NOMO-1 treated with dmso at 0.1 percent for 144 hours (cell line): ENCODE results near the gene ADK.
A peak's percentile ranks its signal among the peaks of the same experiment; 100 is the strongest.

Experiments used
- DNase-seq: peaks from one replicate; lab custom pipeline; 2025; ENCODE audit not compliant: unreplicated experiment; lab: John Stamatoyannopoulos, UW

The ADK gene

DNA sequence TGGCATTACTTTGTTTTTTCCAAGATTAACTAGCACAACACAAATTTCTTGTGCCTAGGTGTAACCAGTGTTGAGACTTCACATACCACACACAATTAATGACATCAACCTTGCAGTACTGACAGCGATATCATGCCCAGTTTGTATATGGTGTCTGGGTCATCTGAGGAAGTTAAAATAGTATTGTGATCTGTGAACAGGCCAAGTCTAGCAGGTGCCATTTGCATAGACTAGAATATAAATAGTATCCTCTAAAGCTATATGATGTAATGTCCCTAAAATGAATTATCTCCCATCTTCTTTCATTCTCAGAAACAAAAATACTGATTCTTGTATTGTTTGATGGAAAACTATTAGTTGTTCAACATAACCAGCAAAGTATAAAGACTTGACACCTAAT is 499.6 kb downstream of the ADK start:
- no peak for DNase-seq

DNA sequence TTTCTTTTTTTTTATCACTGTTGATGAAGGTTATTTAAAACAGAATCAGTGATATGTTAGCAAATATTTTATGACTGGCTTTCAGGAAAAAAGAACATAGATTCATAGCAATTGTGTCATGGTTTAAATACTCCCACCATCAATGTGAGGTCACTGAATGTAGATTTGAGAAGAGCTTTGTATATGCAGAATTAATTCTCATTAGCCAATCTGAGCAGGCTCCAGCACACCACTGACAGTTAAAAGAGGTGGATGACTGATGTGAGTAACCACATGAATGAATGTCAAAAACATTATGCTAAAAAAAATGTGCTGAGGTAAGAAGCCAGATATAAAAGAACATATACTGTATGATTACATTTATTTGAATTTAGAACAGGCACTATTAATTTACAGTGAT is 500.5 kb downstream of the ADK start:
- DNase-seq, result no peak

GRCh38 chr10:74652664-74653063 is 501.6 kb downstream of the ADK start:
- DNase-seq, result no peak

- DNase-seq, result no peak
Measured at GRCh38 chr10:74658511-74658910, 507.5 kb downstream of the ADK start.

DNA sequence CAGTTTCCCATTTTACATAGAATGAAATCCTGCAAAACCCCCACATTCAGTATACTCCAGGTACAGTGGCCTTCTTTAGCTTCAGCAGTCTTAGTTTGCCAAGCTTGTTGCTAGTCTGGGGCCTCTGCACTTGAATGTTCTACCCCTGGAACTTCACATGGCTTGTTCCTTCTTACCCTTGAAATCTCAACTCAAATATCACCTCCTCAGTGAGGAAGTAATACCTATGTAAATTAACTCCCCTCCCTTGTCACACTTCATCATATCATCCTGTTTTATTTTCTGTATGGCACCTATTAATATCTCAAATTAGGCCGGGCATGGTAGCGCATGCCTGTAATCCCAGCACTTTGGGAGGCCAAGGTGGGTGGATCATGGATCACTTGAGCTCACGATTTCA is 511.6 kb downstream of the ADK start:
- DNase-seq, result no peak

- no peak for DNase-seq
Measured at GRCh38 chr10:74669210-74669609, 518.2 kb downstream of the ADK start.

DNA sequence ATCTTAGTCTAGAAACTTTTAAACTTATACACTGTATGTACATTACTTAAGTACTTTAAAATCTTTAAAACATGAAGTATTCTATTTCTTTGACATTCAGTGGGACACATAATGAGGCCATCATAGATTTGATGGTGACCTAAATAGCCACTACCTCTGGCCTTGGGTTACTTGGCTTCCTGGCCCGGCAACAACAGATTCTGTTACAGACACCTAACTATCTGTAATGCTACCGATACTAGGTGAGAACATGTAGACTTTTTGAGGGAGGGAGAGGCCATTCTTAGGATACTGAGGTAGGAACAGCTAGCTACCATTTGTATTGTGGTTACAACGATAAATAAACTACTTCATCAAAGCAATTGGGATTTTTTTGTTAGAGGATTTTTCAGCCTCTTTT is 520.7 kb downstream of the ADK start:
- no peak for DNase-seq

DNA sequence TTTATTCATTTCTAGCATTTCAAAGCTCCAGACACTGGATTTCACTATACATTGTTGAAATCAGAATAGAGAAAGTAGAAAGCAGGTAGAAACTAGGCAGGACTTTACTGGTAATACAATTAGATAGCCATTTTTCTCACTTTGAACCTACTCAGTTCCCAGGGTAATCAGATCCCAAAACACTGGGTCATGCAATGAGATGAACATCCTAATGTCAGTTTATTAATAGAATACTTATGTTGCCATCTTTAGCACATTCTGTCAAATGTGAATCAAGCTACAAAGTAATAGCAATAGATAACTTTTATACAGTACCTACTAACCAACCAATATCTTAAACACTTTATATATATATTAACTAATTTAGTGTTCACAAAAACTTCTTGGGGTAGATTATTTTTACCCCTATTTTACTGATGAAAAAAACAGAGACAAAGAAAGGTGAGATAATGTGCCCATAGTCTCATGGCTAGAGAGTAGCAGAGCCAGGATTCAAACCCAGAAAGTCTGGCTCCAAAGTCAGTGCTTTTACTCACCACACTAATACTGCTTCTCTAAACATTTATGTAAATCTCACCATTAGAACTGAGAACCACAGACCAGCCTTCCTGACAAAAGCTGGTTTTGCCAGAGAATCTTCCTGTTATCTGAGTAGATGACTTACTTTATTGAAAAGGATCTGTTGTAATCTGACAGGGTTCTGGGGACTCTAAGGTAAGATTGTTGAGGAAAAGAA is 521.6 kb downstream of the ADK start:
- no peak for DNase-seq

- DNase-seq, result no peak
Measured at GRCh38 chr10:74674927-74675326, 523.9 kb downstream of the ADK start.

GRCh38 chr10:74675484-74675883 is 524.5 kb downstream of the ADK start:
- no peak for DNase-seq

GRCh38 chr10:74677951-74678350 is 526.9 kb downstream of the ADK start:
- DNase-seq, result no peak

- no peak for DNase-seq
Measured at GRCh38 chr10:74681917-74682627, 531.1 kb downstream of the ADK start.

DNA sequence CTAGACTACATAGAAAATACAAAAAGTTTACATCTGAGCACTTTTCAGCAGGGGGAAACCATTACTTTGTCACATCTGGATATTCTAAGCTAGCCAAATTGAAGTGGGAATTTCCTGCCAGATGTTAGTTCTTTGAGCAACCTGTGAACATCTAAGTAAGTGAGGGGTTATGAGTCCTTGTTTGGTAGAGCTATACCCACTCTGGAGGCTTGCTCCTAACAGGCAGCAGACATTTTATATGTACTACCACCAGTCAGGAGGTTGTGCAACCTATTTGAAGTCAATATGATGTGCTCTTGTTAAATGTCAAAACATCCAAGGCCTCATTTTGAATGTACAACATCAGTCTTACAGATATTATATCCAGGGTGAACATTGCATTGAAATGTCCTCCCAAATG is 532.0 kb downstream of the ADK start:
- DNase-seq, result no peak

GRCh38 chr10:74683621-74684364 is 532.8 kb downstream of the ADK start:
- peak; percentile 25 for DNase-seq

DNA sequence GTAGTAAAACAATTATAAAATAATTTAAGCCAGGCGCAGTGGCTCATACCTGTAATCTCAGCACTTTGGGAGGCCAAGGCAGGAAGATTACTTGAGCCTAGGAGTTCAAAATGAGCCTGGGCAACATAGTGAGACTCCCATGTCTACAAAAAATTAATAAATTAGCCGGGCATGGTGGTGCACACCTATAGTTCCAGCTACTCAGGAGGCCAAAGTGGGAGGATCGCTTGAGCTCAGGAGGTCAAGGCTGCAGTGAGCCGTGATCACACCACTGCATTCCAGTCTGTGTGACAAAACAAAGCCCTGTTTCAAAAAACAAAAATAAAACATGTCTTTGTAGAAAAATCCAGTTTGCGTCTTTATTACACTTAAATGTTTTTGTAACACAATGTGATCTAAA is 533.4 kb downstream of the ADK start:
- no peak for DNase-seq

DNA sequence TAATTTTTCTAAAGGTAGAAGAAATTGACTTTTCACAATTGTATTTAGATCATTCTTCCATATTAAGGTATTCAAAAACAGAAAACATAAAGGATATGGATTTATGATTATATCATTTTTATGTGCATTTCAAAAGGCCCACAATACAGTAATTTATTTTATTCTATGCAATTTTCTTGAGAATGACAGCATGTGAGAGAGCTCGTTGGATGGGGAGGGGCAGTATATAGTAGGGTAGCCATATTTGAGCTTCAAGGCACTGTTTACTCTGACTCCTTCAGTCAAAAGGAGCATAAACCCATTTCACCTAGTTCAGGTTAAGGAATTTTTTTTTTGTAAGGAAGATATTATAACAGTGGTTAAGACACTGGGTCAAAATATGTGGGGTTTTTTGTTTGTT is 534.5 kb downstream of the ADK start:
- no peak for DNase-seq

DNA sequence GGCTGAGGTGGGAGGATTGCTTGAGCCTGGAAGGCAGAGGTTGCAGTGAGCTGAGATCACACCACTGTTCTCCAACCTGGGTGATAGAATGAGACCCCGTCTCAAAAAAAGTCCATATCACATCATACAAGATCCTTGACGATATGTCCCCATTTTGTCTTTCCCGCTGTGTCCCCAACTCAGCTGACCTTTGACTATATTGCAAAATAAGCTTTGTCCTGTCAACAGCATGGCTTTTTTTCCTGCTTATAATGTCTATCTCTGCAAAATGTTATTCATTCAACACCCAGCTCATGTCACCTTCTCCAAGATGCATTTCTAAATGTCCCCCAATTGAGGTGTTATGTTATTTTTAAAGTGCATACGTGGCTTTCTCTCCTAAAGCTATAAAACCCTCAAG is 539.4 kb downstream of the ADK start:
- no peak for DNase-seq

GRCh38 chr10:74691164-74691563 is 540.1 kb downstream of the ADK start:
- DNase-seq, result no peak

- no peak for DNase-seq
Measured at GRCh38 chr10:74704629-74705357, 553.8 kb downstream of the ADK start.

DNA sequence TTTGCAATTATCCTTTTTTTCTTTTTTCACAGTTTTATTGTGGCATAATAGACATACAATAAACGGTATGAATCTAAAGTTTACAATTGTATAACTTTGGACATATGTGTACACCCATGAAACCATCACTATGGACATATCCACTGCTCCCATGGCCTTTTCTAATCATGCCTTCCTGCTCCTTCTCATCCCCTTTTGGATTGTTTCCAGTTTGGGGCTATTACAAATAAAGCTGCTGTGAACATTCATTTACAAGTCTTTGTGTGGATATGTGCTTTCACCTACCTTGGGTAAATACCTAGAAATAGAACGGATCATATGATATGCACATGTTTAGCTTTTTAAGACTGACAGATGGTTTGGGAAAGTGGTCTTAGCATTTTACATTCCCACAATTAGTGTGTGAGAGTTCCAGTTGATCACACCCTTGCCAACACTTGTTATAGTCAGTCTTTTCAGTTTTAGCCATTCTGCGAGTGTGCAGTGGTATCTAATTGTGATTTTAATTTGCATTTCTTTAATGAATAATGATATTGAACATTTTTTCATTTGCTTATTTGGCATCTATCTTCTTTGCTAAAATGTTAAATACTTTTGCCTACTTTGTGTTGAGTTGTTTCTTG is 554.4 kb downstream of the ADK start:
- DNase-seq, result no peak

- no peak for DNase-seq
Measured at GRCh38 chr10:74706966-74707365, 555.9 kb downstream of the ADK start.
